ENCODE measurements around the gene VRK1.

VRK1 gene

GRCh38 chr14:96909841-96910364 is 112.7 kb downstream of the VRK1 start:
- H3K27ac ChIP-seq: no peak overlapping the region
- H3K4me3 ChIP-seq: no peak overlapping the region

GRCh38 chr14:96911499-96912149 is 114.4 kb downstream of the VRK1 start:
- no peak overlapping the region for H3K27ac ChIP-seq
- no peak overlapping the region for H3K4me3 ChIP-seq

GRCh38 chr14:96914571-96915128 is 117.5 kb downstream of the VRK1 start:
- no peak overlapping the region for H3K4me3 ChIP-seq
- no peak overlapping the region for H3K27ac ChIP-seq

- no peak overlapping the region for H3K27ac ChIP-seq
Observed at GRCh38 chr14:96915478-96915877, 118.3 kb downstream of the VRK1 start.

GRCh38 chr14:96916751-96917150 is 119.6 kb downstream of the VRK1 start:
- no peak overlapping the region for H3K27ac ChIP-seq
- H3K4me3 ChIP-seq: no peak overlapping the region

More at GRCh38 chr14:96915478-96915877, 118.3 kb downstream of the VRK1 start:
- no peak overlapping the region for H3K4me3 ChIP-seq

- Histone ChIP-seq H3K27ac (no peak overlapping the region), H3K4me3 (no peak overlapping the region)
Observed at GRCh38 chr14:96917442-96917963, 120.3 kb downstream of the VRK1 start.

- no peak overlapping the region for H3K4me3 ChIP-seq
Observed at GRCh38 chr14:96920023-96920422, 122.8 kb downstream of the VRK1 start.

GRCh38 chr14:96920820-96921219 is 123.6 kb downstream of the VRK1 start:
- no peak overlapping the region for H3K27ac ChIP-seq

More at GRCh38 chr14:96920023-96920422, 122.8 kb downstream of the VRK1 start:
- H3K27ac ChIP-seq: no peak overlapping the region

GRCh38 chr14:96922986-96923385 is 125.8 kb downstream of the VRK1 start:
- Histone ChIP-seq H3K4me3 (no peak overlapping the region), H3K27ac (no peak overlapping the region)

More at GRCh38 chr14:96920820-96921219, 123.6 kb downstream of the VRK1 start:
- H3K4me3 ChIP-seq: no peak overlapping the region

- Histone ChIP-seq H3K4me3 (no peak overlapping the region), H3K27ac (no peak overlapping the region)
Observed at GRCh38 chr14:96925422-96925821, 128.2 kb downstream of the VRK1 start.

- no peak overlapping the region for H3K27ac ChIP-seq
Observed at GRCh38 chr14:96926001-96926400, 128.8 kb downstream of the VRK1 start.

GRCh38 chr14:96928779-96929380 is 131.7 kb downstream of the VRK1 start:
- Histone ChIP-seq H3K27ac (no peak overlapping the region), H3K4me3 (no peak overlapping the region)

More at GRCh38 chr14:96926001-96926400, 128.8 kb downstream of the VRK1 start:
- no peak overlapping the region for H3K4me3 ChIP-seq

GRCh38 chr14:96929950-96930349 is 132.8 kb downstream of the VRK1 start:
- H3K4me3 ChIP-seq: no peak overlapping the region

GRCh38 chr14:96930526-96930925 is 133.3 kb downstream of the VRK1 start:
- Histone ChIP-seq H3K27ac (no peak overlapping the region), H3K4me3 (no peak overlapping the region)

More at GRCh38 chr14:96929950-96930349, 132.8 kb downstream of the VRK1 start:
- H3K27ac ChIP-seq: no peak overlapping the region
